SK-N-SH (cell line): ENCODE results near the gene IL6R. TPM values are rescaled to one million over a fixed set of nuclear protein-coding genes. Genes with fewer than 3 reads are reported as not detected.

ENCODE experiments used
- CTCF ChIA-PET: fragments of 300-600, 350-600 bp; formaldehyde crosslinking; extraction: SDS; loops from one replicate; lab custom pipeline; 2021; lab: Yijun Ruan, JAX
- POLR2A ChIA-PET: fragments of 350-600 bp; sonication (Branson Sonifier 250); formaldehyde crosslinking; extraction: SDS; loops from one replicate; lab custom pipeline; 2020; ENCODE audit warnings: antibody characterized with exemption, inconsistent platforms; lab: Yijun Ruan, JAX
- DNase-seq: peaks from one replicate; pipeline ENCODE4 v3.0.0; 2012
- H2AFZ ChIP-seq: fragments of 200-600 bp; sonication (generic); 2 replicates; pipeline ENCODE4 v1.8.1; 2016; ENCODE audit warnings: antibody characterized with exemption, mild to moderate bottlenecking, low read depth
- H3F3A ChIP-seq: fragments of 200-600 bp; sonication (generic); replicated peaks from 2 replicates; pipeline ENCODE3; 2016; ENCODE audit warnings: antibody characterized with exemption, mild to moderate bottlenecking; ENCODE audit not compliant: insufficient read depth
- H3K27ac ChIP-seq, 2 experiments: fragments of 200-500 bp in 1 of 2; fragments of 200-600 bp in 1 of 2; sonication (Bioruptor generic) in 1 of 2; sonication (generic), shearing (Covaris generic) in 1 of 2; 2 replicates each; pipeline versions ENCODE4 v1.5.1 to v1.6.1; 2014 to 2016; ENCODE audit warnings: low read depth in 2 of 2, inconsistent platforms in 1 of 2, low read length in 1 of 2, mild to moderate bottlenecking in 1 of 2, mixed read lengths in 1 of 2
- H3K27me3 ChIP-seq: fragments of 200-600 bp; sonication (generic), shearing (Covaris generic); 2 replicates; pipeline ENCODE4 v1.6.1; 2016; ENCODE audit warnings: mixed run types; ENCODE audit not compliant: insufficient read depth
- H3K36me3 ChIP-seq, 2 experiments: fragments of 200-500 bp in 1 of 2; fragments of 200-600 bp in 1 of 2; sonication (Bioruptor generic) in 1 of 2; sonication (generic) in 1 of 2; replicated peaks in 1 of 2; 2 replicates each; pipeline versions ENCODE3 to v1.5.1; 2014 to 2016; ENCODE audit warnings: low read length in 1 of 2, mild to moderate bottlenecking in 1 of 2; ENCODE audit not compliant: insufficient read depth in 2 of 2, control insufficient read depth in 1 of 2
- H3K4me1 ChIP-seq, 2 experiments: fragments of 200-500 bp in 1 of 2; fragments of 200-600 bp in 1 of 2; sonication (Bioruptor generic) in 1 of 2; sonication (generic), shearing (Covaris generic) in 1 of 2; 2 replicates each; pipeline versions ENCODE4 v1.5.1 to v1.6.1; 2014 to 2016; ENCODE audit warnings: low read depth in 1 of 2, low read length in 1 of 2, mixed run types in 1 of 2; ENCODE audit not compliant: insufficient read depth in 2 of 2, control insufficient read depth in 1 of 2
- H3K4me2 ChIP-seq: fragments of 200-600 bp; sonication (generic), shearing (Covaris generic); 2 replicates; pipeline ENCODE4 v1.6.1; 2017; ENCODE audit warnings: mixed run types
- H3K4me3 ChIP-seq, 2 experiments: fragments of 200-500 bp in 1 of 2; fragments of 200-600 bp in 1 of 2; sonication (Bioruptor generic) in 1 of 2; sonication (generic), shearing (Covaris generic) in 1 of 2; 2 replicates each; pipeline versions ENCODE4 v1.5.1 to v1.8.1; 2014 to 2016; ENCODE audit warnings: low read depth in 2 of 2, inconsistent platforms in 1 of 2, low read length in 1 of 2, mild to moderate bottlenecking in 1 of 2, mixed read lengths in 1 of 2, moderate library complexity in 1 of 2
- H3K79me2 ChIP-seq: fragments of 200-600 bp; sonication (generic); 2 replicates; pipeline ENCODE4 v1.8.1; 2017; ENCODE audit warnings: mild to moderate bottlenecking; ENCODE audit not compliant: insufficient read depth
- H3K9ac ChIP-seq: fragments of 200-600 bp; sonication (generic); 2 replicates; pipeline ENCODE4 v1.6.1; 2017; ENCODE audit warnings: mixed run types
- H3K9me2 ChIP-seq: fragments of 200-600 bp; sonication (generic); 2 replicates; pipeline ENCODE4 v1.6.1; 2017; ENCODE audit warnings: mixed run types
- H3K9me3 ChIP-seq: fragments of 200-600 bp; sonication (generic); 2 replicates; pipeline ENCODE4 v1.6.1; 2017; ENCODE audit warnings: mixed run types, mild to moderate bottlenecking, moderate library complexity
- H4K20me1 ChIP-seq: fragments of 200-600 bp; sonication (generic); 2 replicates; pipeline ENCODE4 v1.6.1; 2017; ENCODE audit warnings: mild to moderate bottlenecking, mixed run types; ENCODE audit not compliant: insufficient read depth
- CHD2 ChIP-seq: fragments of 150-350 bp; IDR thresholded peaks from 2 replicates; pipeline ENCODE4 v1.6.1; 2018; ENCODE audit warnings: low read length; ENCODE audit not compliant: partially characterized antibody
- EP300 ChIP-seq, 2 experiments: IDR thresholded peaks; 2 replicates each; pipeline versions ENCODE4 v1.4.0 to v1.6.1; 2012; ENCODE audit warnings: borderline replicate concordance in 1 of 2, low read depth in 1 of 2, low read length in 1 of 2
- FOSL2 ChIP-seq: IDR thresholded peaks from 2 replicates; pipeline ENCODE4 v1.4.0; 2012; ENCODE audit warnings: low read depth, mild to moderate bottlenecking, moderate library complexity, borderline replicate concordance
- MAX ChIP-seq: IDR thresholded peaks from 2 replicates; pipeline ENCODE4 v1.4.0; 2012; ENCODE audit warnings: low read depth
- RXRA ChIP-seq: IDR thresholded peaks from 2 replicates; pipeline ENCODE4 v1.4.0; 2012; ENCODE audit warnings: low read depth, mild to moderate bottlenecking, borderline replicate concordance
- SMC3 ChIP-seq: IDR thresholded peaks from 2 replicates; pipeline ENCODE4 v1.6.1; 2012; ENCODE audit warnings: low read depth, low read length, improper control_type of control experiment
- TCF12 ChIP-seq: IDR thresholded peaks from 2 replicates; pipeline ENCODE4 v1.4.0; 2012
- TEAD4 ChIP-seq: IDR thresholded peaks from 2 replicates; pipeline ENCODE4 v1.4.0; 2012; ENCODE audit warnings: mild to moderate bottlenecking, borderline replicate concordance; ENCODE audit not compliant: insufficient read depth
- WGBS: methylation state at CpG from one replicate; pipeline ENCODE4 v1.1.6; 2017; ENCODE audit warnings: low lambda C conversion rate; 5-methylcytosine and 5-hydroxymethylcytosine counted together
- polyA plus RNA-seq, 3 experiments: library from polyadenylated mRNA; depleted of rRNA; stranded (reverse); fragments of >200 nt; gene quantifications; 2 replicates each; pipeline ENCODE4 v1.2.3, GENCODE V29; 2012

The IL6R gene
- polyA plus RNA-seq, 1 of the 3 experiments (the other 2 are of a cell fraction): 2.8 TPM

GRCh38 chr1:154406886-154407197, 1.7 kb downstream of the IL6R start (continued):
- no peak for TF ChIP-seq MAX

- Histone ChIP-seq H3K4me2 (peak overlapping the region; percentile 92; the same call in 1 of the 2 replicates), H3K9ac (no peak overlapping the region), H2AFZ (no peak overlapping the region), H3K27me3 (no peaks in the 10 kb centered on the region), H3K36me3 (no peaks in the 10 kb centered on the region), H3K4me1 (peaks cover 3 to 12% of the 10 kb centered on the region in 2 experiments; a peak in 2 of 4 replicates), H3K27ac (no peak overlapping the region), H4K20me1 (no peaks in the 10 kb centered on the region), H3K79me2 (no peaks in the 10 kb centered on the region; the same call in 1 of the 2 replicates), H3F3A (peaks cover 4% of the 10 kb centered on the region), H3K9me3 (no peaks in the 10 kb centered on the region), H3K4me3 (no peak overlapping the region), H3K9me2 (no peaks in the 10 kb centered on the region)
- ChIA-PET CTCF (interaction anchor here (0.6 to 2.6 kb wide), 6 partner anchors 7 to 82 kb away, joined by 3 to 16 read pairs (median 6); partner anchors contain the start of gene ATP8B2), POLR2A (no interaction called here)
- TF ChIP-seq SMC3 (no peak), TCF12 (no peak), RXRA (no peak), FOSL2 (no peak)
- WGBS: 78% methylated on average over 9 of the region's 11 CpGs
- DNase-seq: no peak
Measured at GRCh38 chr1:154407198-154408091, 2.3 kb downstream of the IL6R start.

- H2AFZ ChIP-seq: no peak overlapping the region; the same call in 1 of the 2 replicates
- H3F3A ChIP-seq: peaks cover 4% of the 10 kb centered on the region
- no peaks in the 10 kb centered on the region for H3K27me3 ChIP-seq
- no peaks in the 10 kb centered on the region; the same call in 1 of the 2 replicates for H3K79me2 ChIP-seq
- H3K4me3 ChIP-seq: no peak overlapping the region
- H3K27ac ChIP-seq: no peak overlapping the region
- 92% methylated on average over 7 of the region's 7 CpGs for WGBS
- ChIA-PET CTCF (interaction anchor here (0.6 to 1.1 kb wide), 3 partner anchors 9 to 73 kb away, joined by 3 read pairs; no protein-coding TSS in a partner anchor), POLR2A (interaction anchor here (0.5 kb wide), 1 partner anchor 29 kb away, joined by 3 read pairs; no protein-coding TSS in a partner anchor)
- no peaks in the 10 kb centered on the region for H4K20me1 ChIP-seq
- DNase-seq: no peak
- no peaks in the 10 kb centered on the region for H3K36me3 ChIP-seq
- no peaks in the 10 kb centered on the region for H3K9me2 ChIP-seq
- no peak overlapping the region for H3K4me2 ChIP-seq
- H3K4me1 ChIP-seq: peaks cover 3 to 12% of the 10 kb centered on the region in 2 experiments; a peak in 2 of 4 replicates
- no peak for TF ChIP-seq CHD2
- no peak for TF ChIP-seq TEAD4
- TF ChIP-seq EP300 (IDR thresholded peaks at IDR 0.05; ENCODE audit: borderline replicate concordance in 1 of 2, low read depth in 1 of 2, low read length in 1 of 2): no peak
- no peaks in the 10 kb centered on the region for H3K9me3 ChIP-seq
- no peak overlapping the region for H3K9ac ChIP-seq
Measured at GRCh38 chr1:154408174-154408777, 3.1 kb downstream of the IL6R start.
